HEK293 (cell line): ENCODE data around the gene YY1AP1.
A peak's percentile ranks its signal among the peaks of the same experiment; 100 is the strongest.
"Not testable (repeated sequence)": the region's sequence is repeated elsewhere in the genome, so short reads cannot be mapped to it uniquely, and the experiment has no call there.

Experiments
- CTCF ChIA-PET: fragments of 350-600 bp; formaldehyde crosslinking; extraction: SDS; loops from one replicate; lab custom pipeline; 2021; ENCODE audit warnings: antibody characterized with exemption; lab: Yijun Ruan, JAX
- POLR2A ChIA-PET: fragments of 300-600 bp; formaldehyde crosslinking; extraction: SDS; loops from one replicate; lab custom pipeline; 2020; ENCODE audit warnings: antibody characterized with exemption, inconsistent platforms; lab: Yijun Ruan, JAX
- H3K27ac ChIP-seq: fragments of 200-500 bp; sonication (Bioruptor generic); 2 replicates; pipeline ENCODE4 v1.5.1; 2014; ENCODE audit warnings: low read depth, low read length, control low read depth, inconsistent platforms; ENCODE audit errors: extremely low read depth
- H3K36me3 ChIP-seq, 2 experiments: fragments of 200-500 bp in 1 of 2; sonication (Bioruptor generic) in 1 of 2; 1 replicate in 1 of 2; 2 replicates in 1 of 2; pipeline ENCODE4 v1.5.1; 2014 to 2017; ENCODE audit warnings: inconsistent platforms in 2 of 2, low read length in 2 of 2; ENCODE audit not compliant: control insufficient read depth in 2 of 2, insufficient read depth in 1 of 2
- H3K4me1 ChIP-seq: fragments of 200-500 bp; sonication (Bioruptor generic); 2 replicates; pipeline ENCODE4 v1.5.1; 2014; ENCODE audit warnings: mild to moderate bottlenecking, low read length, inconsistent platforms; ENCODE audit not compliant: control insufficient read depth, insufficient read depth
- H3K4me3 ChIP-seq: 2 replicates; pipeline ENCODE4 v1.5.1; 2011; ENCODE audit warnings: low read depth, mild to moderate bottlenecking, control low read depth, low read length, moderate library complexity
- H3K9me3 ChIP-seq: fragments of 200-500 bp; sonication (Bioruptor generic); 2 replicates; pipeline ENCODE4 v1.5.1; 2014; ENCODE audit warnings: low read depth, low read length, inconsistent platforms; ENCODE audit not compliant: control insufficient read depth, insufficient read depth
- ATF2 ChIP-seq: fragments of 450-650 bp; formaldehyde crosslinking; IDR thresholded peaks from 2 replicates; pipeline ENCODE4 v1.5.1; 2016; ENCODE audit warnings: missing biosample characterization, missing genetic modification characterization, low read depth
- GLIS2 ChIP-seq: fragments of 450-650 bp; formaldehyde crosslinking; IDR thresholded peaks from 2 replicates; pipeline ENCODE4 v1.5.1; 2016; ENCODE audit warnings: missing biosample characterization, missing genetic modification characterization
- IKZF3 ChIP-seq: fragments of 450-650 bp; IDR thresholded peaks from 2 replicates; pipeline ENCODE4 v1.5.0; 2018; ENCODE audit warnings: missing biosample characterization, mild to moderate bottlenecking, missing genetic modification characterization, moderate library complexity
- KLF10 ChIP-seq: fragments of 450-650 bp; IDR thresholded peaks from 2 replicates; pipeline ENCODE4 v1.5.1; 2018; ENCODE audit warnings: missing biosample characterization, mild to moderate bottlenecking, missing genetic modification characterization
- KLF9 ChIP-seq: fragments of 450-650 bp; formaldehyde crosslinking; IDR thresholded peaks from 2 replicates; pipeline ENCODE4 v1.5.1; 2016; ENCODE audit warnings: missing biosample characterization, missing genetic modification characterization, low read depth
- MEIS1 ChIP-seq: sonication (generic); formaldehyde crosslinking; IDR thresholded peaks from 2 replicates; pipeline ENCODE4 v1.8.1; 2022; ENCODE audit warnings: missing genetic modification reagents, mild to moderate bottlenecking, borderline replicate concordance
- MZF1 ChIP-seq: fragments of 450-650 bp; formaldehyde crosslinking; IDR thresholded peaks from 2 replicates; pipeline ENCODE4 v1.5.1; 2017; ENCODE audit warnings: missing biosample characterization, missing genetic modification characterization, borderline replicate concordance
- REPIN1 ChIP-seq: fragments of 450-650 bp; formaldehyde crosslinking; IDR thresholded peaks from 2 replicates; pipeline ENCODE4 v1.5.1; 2017; ENCODE audit warnings: missing biosample characterization, missing genetic modification characterization, low read depth
- SP3 ChIP-seq: fragments of 450-650 bp; formaldehyde crosslinking; IDR thresholded peaks from 2 replicates; pipeline ENCODE4 v1.5.1; 2016; ENCODE audit warnings: missing biosample characterization, missing genetic modification characterization
- TRIM28 ChIP-seq: IDR thresholded peaks from 2 replicates; pipeline ENCODE4 v1.6.1; 2011; ENCODE audit warnings: low read length, control low read depth, borderline replicate concordance
- ZBTB17 ChIP-seq: fragments of 450-650 bp; formaldehyde crosslinking; IDR thresholded peaks from 2 replicates; pipeline ENCODE4 v1.5.1; 2016; ENCODE audit warnings: missing biosample characterization, missing genetic modification characterization
- ZBTB26 ChIP-seq: fragments of 450-650 bp; formaldehyde crosslinking; optimal IDR thresholded peaks from 2 replicates; pipeline ENCODE3; 2016; ENCODE audit warnings: missing biosample characterization, mild to moderate bottlenecking, missing genetic modification characterization
- ZFP37 ChIP-seq: fragments of 450-650 bp; formaldehyde crosslinking; IDR thresholded peaks from 2 replicates; pipeline ENCODE4 v1.5.1; 2016; ENCODE audit warnings: missing biosample characterization, missing genetic modification characterization
- ZNF114 ChIP-seq: fragments of 450-650 bp; formaldehyde crosslinking; IDR thresholded peaks from 2 replicates; pipeline ENCODE4 v1.5.0; 2017; ENCODE audit warnings: missing biosample characterization, missing genetic modification characterization
- ZNF214 ChIP-seq: fragments of 450-650 bp; formaldehyde crosslinking; IDR thresholded peaks from 2 replicates; pipeline ENCODE4 v1.5.1; 2017; ENCODE audit warnings: missing biosample characterization, mild to moderate bottlenecking, missing genetic modification characterization, borderline replicate concordance
- ZNF311 ChIP-seq: fragments of 450-650 bp; formaldehyde crosslinking; IDR thresholded peaks from 2 replicates; pipeline ENCODE4 v1.5.1; 2017; ENCODE audit warnings: missing biosample characterization, missing genetic modification characterization, borderline replicate concordance
- ZNF391 ChIP-seq: fragments of 450-650 bp; formaldehyde crosslinking; IDR thresholded peaks from 2 replicates; pipeline ENCODE4 v1.5.1; 2016; ENCODE audit warnings: low read depth, missing biosample characterization, missing genetic modification characterization, borderline replicate concordance
- ZNF473 ChIP-seq: fragments of 450-650 bp; formaldehyde crosslinking; IDR thresholded peaks from 2 replicates; pipeline ENCODE4 v1.5.1; 2017; ENCODE audit warnings: missing biosample characterization, missing genetic modification characterization
- ZNF621 ChIP-seq: fragments of 450-650 bp; formaldehyde crosslinking; IDR thresholded peaks from 2 replicates; pipeline ENCODE4 v1.5.1; 2017; ENCODE audit warnings: missing biosample characterization, missing genetic modification characterization
- ZNF623 ChIP-seq: fragments of 450-650 bp; formaldehyde crosslinking; IDR thresholded peaks from 2 replicates; pipeline ENCODE4 v1.5.1; 2016; ENCODE audit warnings: missing biosample characterization, missing genetic modification characterization
- ZNF776 ChIP-seq: fragments of 450-650 bp; formaldehyde crosslinking; IDR thresholded peaks from 2 replicates; pipeline ENCODE4 v1.5.0; 2017; ENCODE audit warnings: missing biosample characterization, missing genetic modification characterization, borderline replicate concordance
- TF ChIP-seq, protein P1 (sequence below): fragments of 450-650 bp; formaldehyde crosslinking; IDR thresholded peaks from 2 replicates; pipeline ENCODE4 v1.5.1; 2017; ENCODE audit warnings: missing biosample characterization, missing genetic modification characterization
- TF ChIP-seq, protein P2 (sequence below): fragments of 450-650 bp; formaldehyde crosslinking; IDR thresholded peaks from 2 replicates; pipeline ENCODE4 v1.5.1; 2016; ENCODE audit warnings: missing biosample characterization, missing genetic modification characterization

The YY1AP1 gene

GRCh38 chr1:155622191-155622590, 66.4 kb downstream of the YY1AP1 start:
- Histone ChIP-seq H3K9me3 (no peaks in the 10 kb centered on the region), H3K36me3 (no peaks in the 10 kb centered on the region), H3K27ac (no peak overlapping the region), H3K4me3 (no peak overlapping the region), H3K4me1 (no peaks in the 10 kb centered on the region)
- POLR2A ChIA-PET: no interaction called here
- CTCF ChIA-PET: no interaction called here
- TF ChIP-seq SP3 (tag by site-specific recombination): no peak
- TF ChIP-seq, protein P1, sequence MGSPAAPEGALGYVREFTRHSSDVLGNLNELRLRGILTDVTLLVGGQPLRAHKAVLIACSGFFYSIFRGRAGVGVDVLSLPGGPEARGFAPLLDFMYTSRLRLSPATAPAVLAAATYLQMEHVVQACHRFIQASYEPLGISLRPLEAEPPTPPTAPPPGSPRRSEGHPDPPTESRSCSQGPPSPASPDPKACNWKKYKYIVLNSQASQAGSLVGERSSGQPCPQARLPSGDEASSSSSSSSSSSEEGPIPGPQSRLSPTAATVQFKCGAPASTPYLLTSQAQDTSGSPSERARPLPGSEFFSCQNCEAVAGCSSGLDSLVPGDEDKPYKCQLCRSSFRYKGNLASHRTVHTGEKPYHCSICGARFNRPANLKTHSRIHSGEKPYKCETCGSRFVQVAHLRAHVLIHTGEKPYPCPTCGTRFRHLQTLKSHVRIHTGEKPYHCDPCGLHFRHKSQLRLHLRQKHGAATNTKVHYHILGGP: no peak
- no peak for TF ChIP-seq REPIN1
- TF ChIP-seq ZNF214: no peak
- no peak for TF ChIP-seq ZNF621 (tag by site-specific recombination)
- TF ChIP-seq ZNF623 (tag by site-specific recombination): no peak
- TF ChIP-seq ZNF114: no peak
- TF ChIP-seq ZFP37 (tag by site-specific recombination): no peak
- no peak for TF ChIP-seq GLIS2 (tag by site-specific recombination)

DNA sequence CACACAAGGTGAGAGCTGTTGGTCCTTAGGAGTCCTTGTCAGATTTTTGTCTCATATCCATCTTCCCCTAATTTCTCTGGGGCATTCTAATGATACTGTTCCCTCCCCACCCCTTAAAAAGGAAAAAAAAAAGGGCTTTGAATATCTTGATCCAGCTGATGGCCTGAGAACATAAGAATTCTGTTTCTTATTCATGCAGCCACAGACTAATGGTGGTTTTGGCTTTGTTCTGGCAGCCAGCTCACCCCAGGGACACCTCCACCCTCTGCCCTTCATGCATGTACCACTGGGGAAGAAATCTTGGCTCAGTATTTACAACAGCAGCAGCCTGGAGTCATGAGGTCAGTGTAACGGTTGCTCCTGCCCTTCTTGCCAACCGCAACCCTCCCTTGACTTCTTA, 75.3 kb downstream of the YY1AP1 start:
- POLR2A ChIA-PET: interaction anchor here (0.6 kb wide), 1 partner anchor 38 kb away, joined by 3 read pairs; no protein-coding TSS in a partner anchor
- peaks cover 0 to 22% of the 10 kb centered on the region in 2 experiments; a peak in 1 of 3 replicates for H3K36me3 ChIP-seq
- CTCF ChIA-PET, H3K4me1 ChIP-seq, H3K4me3 ChIP-seq, H3K27ac ChIP-seq, H3K9me3 ChIP-seq: not testable (repeated sequence)

GRCh38 chr1:155610257-155610647, 78.3 kb downstream of the YY1AP1 start:
- POLR2A ChIA-PET, CTCF ChIA-PET, H3K9me3 ChIP-seq, H3K27ac ChIP-seq, H3K4me1 ChIP-seq: not testable (repeated sequence)
- Histone ChIP-seq H3K36me3 (peaks cover 0 to 22% of the 10 kb centered on the region in 2 experiments; a peak in 1 of 3 replicates), H3K4me3 (peak overlapping the region; percentile 39)
- peak; percentile 4 for TF ChIP-seq ZBTB26
- 0 out of 2 replicates have a peak, but pooled peaks have one; percentile 13 for TF ChIP-seq ZBTB17 (tag by site-specific recombination)

- POLR2A ChIA-PET: interaction anchor here (0.6 to 0.9 kb wide), 3 partner anchors 286 to 437 kb away, joined by 3 to 4 read pairs (median 3); partner anchors contain the start of genes CLK2 and KRTCAP2
- H3K36me3 ChIP-seq: peaks cover 0 to 21% of the 10 kb centered on the region in 2 experiments; a peak in 1 of 3 replicates
- peak within 1 kb of the TSS; percentile 51 for H3K4me3 ChIP-seq
- CTCF ChIA-PET: no interaction called here
- no peaks in the 10 kb centered on the region for H3K9me3 ChIP-seq
- H3K27ac ChIP-seq: peak within 1 kb of the TSS; percentile 42; the same call in 1 of the 2 replicates
- no peaks in the 10 kb centered on the region for H3K4me1 ChIP-seq
- TF ChIP-seq, protein P2, sequence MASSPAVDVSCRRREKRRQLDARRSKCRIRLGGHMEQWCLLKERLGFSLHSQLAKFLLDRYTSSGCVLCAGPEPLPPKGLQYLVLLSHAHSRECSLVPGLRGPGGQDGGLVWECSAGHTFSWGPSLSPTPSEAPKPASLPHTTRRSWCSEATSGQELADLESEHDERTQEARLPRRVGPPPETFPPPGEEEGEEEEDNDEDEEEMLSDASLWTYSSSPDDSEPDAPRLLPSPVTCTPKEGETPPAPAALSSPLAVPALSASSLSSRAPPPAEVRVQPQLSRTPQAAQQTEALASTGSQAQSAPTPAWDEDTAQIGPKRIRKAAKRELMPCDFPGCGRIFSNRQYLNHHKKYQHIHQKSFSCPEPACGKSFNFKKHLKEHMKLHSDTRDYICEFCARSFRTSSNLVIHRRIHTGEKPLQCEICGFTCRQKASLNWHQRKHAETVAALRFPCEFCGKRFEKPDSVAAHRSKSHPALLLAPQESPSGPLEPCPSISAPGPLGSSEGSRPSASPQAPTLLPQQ: 0 out of 2 replicates have a peak, but pooled peaks have one; percentile 30
- TF ChIP-seq ZNF776 (tag by site-specific recombination) (no peak), MEIS1 (no peak), ZNF473 (tag by site-specific recombination) (no peak), TRIM28 (no peak), KLF10 (tag by site-specific recombination) (peak; percentile 81), MZF1 (no peak), ZNF311 (tag by site-specific recombination) (no peak), ATF2 (no peak), ZNF391 (tag by site-specific recombination) (no peak), KLF9 (peak; percentile 82), IKZF3 (peak; percentile 95)
These were observed 78.9 kb downstream of the YY1AP1 start, which contains the start of gene MSTO1 for GRCh38 chr1:155609515-155610256. Gene MSTO1 (plus strand): TSS chr1:155610218. CDS start chr1:155610249, 31 bp downstream.
